ENCODE data around the gene FUT7.

FUT7 gene

DNA sequence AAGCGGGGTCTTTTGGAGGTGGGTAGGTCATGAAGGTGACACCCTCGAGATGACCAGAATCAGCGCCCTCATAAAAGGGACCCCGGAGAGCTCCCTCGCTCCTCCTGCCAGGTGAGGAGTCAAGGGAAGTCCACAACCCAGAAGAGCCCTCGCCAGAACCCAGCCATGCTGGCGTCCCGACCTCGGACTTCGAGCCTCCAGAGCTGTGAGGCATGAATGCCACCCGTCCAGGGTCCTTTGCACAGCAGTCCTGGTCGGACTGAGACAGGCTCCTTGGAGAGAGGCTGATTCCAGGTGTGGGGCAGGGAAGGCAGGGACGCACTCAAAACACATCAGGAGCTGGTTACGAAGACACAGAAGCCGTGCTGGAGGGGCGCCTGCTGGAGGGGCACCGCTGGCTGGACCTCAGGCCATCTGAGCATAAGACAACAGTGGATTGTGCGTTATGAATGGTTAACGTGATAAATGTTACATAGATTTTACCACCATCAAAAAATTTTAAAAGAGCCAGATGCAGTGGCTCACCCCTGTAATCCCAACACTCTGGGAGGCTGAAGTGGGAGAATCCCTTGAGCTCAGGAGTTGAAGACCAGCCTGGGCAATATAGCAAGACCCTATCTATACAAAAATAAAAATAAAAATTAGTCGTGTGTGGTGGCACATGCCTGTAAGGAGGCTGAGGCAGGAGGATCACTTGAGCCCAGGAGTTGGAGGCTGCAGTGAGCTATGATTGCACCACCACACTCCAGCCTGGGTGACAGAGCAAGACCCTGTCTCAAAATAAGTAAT, 29.8 kb downstream of the FUT7 start:
- no peak for DNase-seq (ENCODE audit: low spot score)

DNA sequence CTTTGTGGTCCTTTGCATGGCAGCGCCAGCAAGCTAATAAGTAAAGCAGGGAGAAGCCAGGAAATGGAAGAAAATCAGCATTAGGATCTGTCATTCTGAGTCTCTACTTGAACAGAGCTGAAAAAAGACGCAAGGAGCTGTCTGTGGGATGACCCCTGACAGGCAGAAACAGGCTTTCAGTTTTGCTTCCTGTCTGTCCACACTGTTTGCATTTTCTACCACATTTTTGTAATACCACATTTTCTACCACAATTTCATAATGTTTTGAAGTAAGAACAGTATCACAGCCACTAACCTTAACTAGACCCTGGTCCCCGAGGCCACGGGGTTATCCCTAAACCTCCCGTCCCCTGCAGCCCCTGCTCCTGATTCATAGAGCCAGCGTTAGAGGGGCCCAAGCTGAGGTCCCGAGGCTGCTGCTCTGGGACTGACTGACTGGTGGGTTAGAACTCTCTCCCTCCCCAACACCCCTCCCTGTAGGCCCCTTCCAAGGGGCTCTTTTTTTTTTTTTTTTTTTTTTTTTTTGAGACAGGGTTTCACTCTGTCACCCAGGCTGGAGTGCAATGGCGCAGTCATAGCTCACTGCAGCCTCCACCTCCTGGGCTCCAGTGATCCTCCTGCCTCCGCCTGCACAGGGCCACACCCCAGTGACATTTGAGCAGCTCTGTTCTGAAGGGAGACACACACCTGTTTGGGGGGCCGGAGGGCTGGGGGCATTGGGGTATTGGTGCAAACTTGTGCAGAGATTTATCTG, 31.5 kb downstream of the FUT7 start:
- no peak for DNase-seq (ENCODE audit: low spot score)

DNA sequence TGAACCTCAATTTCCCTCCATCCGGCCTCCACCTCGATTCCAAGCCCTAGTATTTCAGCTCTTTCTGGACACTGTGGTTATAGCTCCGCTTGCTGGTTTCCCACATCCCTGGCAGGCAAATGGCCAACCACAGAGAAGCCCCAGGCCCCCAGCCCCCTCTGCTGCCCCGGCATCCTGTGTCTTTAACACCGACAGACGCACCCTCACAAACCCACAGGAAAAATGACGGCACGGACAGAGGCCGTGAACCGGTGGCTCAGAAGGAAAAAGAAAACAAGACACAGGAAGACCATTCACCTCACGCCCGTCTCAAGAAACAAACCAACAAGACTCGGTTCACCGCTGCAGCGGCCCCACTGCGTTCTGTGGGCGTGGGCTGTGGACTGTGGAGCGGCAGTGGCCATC, 34.1 kb downstream of the FUT7 start:
- no peak for DNase-seq (ENCODE audit: low spot score)

DNA sequence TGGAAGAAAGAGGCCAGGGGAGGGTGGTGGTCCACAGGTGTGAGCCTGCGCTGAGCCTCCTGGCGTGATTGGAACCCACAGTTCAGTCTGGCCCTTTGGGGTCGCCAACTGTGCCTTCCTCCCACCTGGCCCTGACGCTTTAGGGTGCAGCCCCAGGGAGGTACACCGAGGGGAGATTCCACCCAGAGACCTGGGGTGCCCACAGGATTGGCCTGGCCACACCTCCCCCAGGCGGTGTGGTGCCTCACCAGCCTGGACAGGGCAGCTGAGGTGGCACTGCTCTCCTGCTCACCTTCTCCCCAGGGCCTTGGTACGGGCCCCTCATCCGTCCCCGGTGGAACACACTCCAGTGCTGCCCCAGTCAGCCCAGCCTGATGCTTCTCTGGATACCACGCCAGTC, 34.5 kb downstream of the FUT7 start:
- no peak for DNase-seq (ENCODE audit: low spot score)

DNA sequence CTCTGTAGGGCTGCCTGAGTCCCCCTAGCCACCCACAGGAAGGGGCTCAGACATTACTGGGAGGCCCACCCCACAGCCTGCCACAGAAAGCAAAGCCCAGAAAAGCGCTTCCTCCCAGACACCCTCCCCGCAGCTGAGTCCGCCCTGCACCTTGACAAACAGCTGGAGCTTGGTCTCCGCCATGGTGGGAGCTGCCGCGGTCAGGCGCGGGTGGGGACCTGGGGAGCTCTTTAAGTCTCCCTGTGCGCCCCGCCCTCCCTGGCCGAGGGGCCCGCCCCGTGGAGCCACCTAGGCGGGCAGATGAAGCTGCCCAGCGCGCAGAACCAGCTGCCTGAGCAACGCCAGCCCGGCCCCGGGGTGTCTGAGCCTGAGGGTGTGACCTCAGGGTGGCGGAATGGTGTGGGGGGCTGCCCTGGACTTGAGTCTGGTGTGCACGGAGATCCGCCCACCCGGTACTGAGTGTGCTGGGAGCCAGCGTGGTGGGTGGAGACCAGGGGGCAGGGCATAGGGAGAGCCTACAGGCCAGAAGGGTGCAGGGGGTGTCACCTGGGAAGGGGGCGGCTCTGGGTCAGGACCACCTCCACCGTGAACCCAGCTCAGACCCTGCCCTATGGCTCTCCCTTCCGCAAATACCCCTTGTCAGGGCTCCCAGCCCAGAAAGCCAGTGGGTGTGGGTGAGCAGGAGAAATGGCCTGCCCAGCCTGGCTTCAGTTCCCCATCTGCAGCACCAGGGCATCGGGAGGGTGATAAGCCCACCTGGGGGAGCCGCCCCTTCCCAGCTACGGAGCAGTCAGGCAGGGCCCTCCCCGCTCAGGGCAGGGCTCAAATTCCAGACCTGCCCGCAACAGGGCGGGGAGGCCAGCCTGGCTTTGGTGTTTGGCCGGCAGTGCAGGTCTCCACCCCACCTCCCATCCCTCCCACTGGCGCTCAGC, 35.3 kb downstream of the FUT7 start, which contains the start of gene CLIC3:
Gene CLIC3, minus strand, starts transcription at position 208 of the 932 bp plus-strand sequence. Its CDS starts 25 bp downstream, at position 183.
- DNase-seq (ENCODE audit: low spot score) = peak; percentile 64

DNA sequence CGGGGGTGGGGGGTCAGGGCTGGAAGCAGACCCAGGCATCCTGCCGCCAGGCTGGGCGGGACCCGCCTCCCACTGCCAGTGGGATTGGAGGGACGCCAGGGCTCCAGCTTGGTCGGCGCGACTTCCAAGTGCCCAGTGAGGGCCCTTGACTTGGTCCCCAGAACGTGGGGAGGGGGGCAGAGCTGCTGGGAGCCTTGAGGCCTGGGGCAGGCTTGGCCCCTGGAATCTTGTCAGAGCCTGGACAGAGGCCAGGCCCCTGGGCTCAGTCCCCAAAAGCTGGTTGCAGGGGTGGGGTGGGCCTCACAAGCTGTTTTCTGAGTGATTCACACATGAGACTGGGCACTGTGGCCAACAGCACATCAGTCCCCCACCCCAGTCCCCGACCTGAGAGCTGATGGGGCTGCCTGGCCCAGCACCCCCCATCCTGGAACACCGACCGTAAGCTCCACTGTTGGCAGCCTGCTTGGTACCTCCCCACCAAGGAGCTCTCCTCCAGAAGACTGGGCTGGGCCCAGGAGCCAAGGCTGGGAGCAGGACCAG, 36.0 kb downstream of the FUT7 start:
- peak; percentile 13 for DNase-seq (ENCODE audit: low spot score)

DNA sequence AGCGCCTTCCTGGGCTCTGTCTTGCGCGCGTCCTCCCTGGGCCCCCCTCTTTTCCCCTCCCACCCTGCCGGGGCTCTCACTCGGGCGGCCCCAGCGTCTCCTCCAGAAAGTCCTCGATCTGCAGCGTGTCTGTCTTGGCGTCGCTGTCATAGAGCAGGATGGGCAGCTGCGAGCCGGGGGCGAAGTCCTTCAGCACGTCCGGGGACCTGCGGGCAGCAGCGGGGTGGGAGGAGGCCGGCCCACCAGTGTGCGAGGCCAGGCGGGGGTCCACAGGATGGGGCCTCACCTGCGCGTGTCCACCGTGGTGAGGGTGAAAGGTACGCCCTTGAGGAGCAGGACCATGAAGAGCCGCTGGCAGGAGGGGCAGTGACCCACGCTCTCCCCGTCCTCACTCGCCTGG, 36.5 kb downstream of the FUT7 start:
- no peak for DNase-seq (ENCODE audit: low spot score)

DNA sequence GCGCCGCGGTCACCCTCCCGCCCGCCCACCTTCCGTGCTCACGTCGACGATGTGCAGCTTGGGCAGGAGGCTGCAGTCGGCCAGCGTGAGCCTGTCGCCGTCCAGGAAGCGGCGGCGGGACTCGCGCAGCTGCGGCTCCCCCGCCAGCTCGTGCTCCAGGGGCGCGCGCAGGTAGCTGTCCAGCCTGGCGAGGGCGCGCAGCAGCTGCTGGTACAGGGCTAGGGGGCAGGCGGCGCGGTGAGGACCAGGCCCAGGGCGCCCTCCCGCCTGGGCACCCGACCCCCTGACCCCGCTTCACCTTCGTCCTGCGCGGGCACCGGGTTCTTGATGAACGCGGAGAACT, 37.0 kb downstream of the FUT7 start:
- no peak for DNase-seq (ENCODE audit: low spot score)

DNA sequence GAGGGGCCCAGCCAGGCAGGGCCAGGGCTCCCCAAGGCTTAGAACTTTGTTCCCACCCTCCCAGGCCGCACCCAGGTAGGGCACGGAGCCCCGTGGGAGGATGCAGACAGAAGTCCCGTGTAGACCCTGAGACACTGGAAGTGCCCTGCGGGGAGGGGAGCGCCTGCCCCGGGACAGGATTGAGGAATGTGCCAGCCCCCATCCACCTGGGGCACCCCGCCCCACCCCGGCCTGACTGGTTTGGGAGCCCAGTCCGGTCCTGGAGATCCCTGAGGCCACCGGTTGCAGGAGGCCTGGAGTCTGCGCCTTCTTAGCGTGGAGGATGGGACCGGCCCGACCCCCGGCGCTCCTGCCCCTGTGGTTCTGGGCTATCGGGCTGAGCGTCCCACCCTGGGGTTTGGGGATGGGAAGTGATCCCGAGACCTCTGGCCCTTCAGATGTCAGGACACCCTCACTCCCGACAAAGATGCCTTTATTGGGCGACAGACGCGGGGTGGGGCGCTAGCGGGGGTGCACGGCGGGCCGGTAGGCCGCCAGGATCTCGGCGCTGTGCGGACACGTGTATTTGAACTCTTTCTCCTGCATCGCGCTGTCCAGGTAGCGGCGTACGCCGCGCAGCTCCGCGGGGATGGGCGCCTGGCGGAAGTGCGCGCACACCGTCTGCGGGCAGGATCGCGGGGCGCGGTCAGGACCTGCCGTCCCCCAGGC, 37.6 kb downstream of the FUT7 start:
- DNase-seq (ENCODE audit: low spot score) = no peak

DNA sequence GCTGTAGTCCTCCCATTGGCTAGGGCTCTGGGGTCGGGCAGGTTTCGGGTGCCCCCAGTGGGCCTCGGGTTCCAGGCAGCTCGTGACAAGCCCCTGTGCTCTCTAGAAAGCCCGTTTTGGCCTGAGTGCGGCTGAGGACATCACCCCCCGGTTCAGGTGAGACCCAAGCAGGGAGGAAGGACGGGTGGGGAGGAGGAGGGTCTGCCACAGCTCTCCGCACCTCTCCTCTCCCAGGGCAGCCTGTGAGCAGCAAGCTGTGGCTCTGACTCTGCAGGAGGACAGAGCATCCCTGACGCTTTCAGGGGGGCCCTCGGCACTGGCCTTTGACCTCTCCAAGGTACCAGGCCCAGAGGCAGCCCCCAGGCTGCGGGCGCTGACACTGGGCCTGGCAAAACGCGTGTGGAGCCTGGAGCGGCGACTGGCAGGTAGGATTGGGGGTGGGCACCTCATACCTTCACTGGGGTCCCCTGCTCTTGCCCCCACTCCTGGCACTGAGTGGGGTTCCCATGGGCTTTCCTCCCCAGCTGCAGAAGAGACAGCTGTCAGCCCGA, 39.0 kb downstream of the FUT7 start:
- DNase-seq (ENCODE audit: low spot score) = no peak

DNA sequence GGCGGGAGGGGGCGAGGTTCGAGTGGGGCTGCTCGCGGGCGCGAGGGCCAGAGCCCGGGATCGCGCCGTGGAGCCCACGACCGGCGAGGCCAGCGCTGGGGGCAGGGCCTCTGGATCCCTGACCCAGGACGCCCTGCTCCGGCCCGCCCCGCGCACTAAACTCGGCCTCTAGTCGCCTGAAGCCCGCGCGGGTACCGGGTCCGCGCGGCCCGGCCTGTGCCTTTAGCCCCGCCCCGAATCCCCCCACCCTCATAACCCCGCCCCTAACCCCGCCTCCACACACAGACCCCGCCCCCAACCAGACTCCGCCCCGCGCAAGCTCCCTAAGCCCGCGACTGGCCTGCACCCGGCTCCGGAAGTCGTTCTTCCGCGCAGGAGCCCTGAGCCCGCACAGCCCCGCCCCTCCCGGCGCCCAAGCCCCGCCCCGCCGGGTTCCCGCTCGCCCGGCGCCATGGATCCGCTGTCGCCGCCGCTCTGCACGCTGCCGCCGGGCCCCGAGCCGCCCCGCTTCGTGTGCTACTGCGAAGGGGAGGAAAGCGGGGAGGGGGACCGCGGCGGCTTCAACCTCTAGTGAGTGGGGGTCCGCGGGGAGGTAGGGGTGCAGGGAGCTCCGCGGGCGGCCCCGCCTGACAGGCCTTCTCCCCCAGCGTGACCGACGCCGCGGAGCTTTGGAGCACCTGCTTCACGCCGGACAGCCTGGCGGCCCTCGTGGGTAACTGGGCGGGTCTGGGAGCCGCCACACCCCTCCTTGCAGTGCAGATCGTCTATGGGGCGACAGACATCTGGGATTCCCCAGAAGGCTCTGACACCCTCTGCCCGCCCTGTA, 39.7 kb downstream of the FUT7 start, which contains the start of gene PAXX:
Gene PAXX, plus strand, starts transcription at position 430 of the 826 bp plus-strand sequence. Its CDS starts 22 bp downstream, at position 452.
- DNase-seq (ENCODE audit: low spot score) = peak; percentile 92

DNA sequence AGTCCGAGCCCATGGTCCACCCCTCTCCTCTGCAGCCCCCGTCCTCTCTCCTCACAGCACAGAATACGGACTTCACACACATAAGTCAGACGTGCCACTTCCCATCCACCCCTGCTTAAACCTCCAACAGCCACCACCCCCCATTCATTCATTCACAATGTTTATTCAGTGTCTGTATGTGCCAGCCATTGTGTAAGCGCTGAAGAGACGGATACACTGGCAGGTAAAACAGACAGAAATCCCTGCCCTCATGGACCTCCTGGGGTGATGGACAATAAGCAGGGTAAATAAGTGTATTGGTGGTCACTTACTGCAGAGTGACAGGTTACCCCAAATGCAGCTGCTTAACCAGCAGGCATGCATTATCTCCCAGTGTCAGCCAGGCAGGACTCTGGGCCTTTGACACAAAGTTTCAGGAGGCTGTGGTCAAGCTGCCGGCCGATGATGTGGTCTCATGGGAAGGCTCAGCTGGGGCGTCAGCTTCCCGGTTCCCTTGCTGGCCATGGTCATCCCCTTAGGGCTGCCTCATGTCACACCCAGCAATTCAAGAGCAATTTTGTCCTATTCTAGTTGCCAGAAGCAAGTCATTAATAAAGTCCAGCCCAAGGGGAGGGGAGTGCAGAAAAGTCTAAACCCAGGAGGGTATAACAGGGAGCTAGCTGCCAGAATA, 41.5 kb downstream of the FUT7 start:
- no peak for DNase-seq (ENCODE audit: low spot score)

DNA sequence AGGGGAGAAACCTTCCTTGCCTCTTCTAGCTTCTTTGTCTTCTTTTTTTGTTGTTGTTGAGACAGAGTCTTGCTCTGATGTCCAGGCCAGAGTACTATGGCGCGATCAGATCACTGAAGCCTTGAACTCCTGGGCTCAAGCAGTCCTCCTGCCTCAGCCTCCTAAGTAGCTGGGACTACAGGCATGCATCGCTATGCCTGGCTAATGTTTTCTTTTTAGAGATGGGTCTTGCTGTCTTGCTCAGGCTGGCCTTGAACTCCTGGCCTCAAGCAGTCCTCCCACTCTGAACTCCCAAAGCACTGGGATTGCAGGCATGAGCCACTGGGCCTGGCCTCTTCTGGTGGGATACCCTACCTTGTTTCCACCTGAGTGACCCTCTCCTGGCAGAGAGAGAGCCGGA, 43.0 kb downstream of the FUT7 start:
- no peak for DNase-seq (ENCODE audit: low spot score)

DNA sequence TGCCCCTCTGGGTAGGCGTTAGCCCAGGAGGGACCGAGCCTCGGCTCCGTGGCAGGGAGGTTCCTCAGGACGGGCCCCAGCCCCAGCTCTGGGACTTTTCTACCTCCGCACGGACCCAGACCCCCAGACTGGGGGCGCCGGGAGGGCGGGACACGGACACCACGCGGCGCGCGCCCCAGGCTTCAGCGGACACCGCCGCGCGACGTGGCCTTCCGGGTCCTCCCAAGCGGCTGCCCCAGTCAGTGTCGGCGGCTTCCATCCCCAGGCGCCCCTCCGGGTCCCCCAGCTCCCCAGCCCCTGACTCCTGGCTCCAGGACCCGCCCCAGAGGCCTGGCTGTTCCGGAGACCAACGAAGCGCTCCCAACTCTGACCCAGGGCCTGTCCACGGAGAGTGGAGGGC, 46.0 kb downstream of the FUT7 start:
- no peak for DNase-seq (ENCODE audit: low spot score)

DNA sequence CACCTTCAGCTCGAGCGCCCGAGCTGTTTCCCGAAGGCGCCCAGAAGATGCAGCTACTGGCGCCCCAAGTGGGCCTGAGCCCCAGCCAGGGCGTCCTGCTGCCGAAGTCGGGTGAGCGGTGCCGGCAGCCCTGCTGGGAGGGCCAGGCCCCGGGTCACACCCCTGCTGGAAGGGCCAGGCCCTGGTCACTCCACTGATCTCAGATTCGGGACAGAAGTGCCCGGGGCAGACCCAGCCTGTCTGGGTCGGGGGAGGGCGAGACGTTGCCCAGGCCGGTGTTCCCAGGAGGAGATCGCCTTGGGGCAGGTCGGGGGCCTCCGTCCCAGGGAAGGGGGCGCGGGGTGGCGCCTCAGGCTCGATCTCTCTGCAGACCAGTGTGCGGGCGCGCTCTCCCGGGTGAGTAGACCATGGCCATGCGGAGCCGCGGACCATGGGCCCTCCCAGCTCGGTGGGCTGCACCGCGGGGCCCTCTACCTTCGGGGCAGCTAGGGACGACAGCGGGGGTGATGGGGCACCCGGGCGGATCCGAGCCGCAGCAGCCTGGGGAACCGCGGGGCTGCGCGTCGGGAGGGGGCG, 46.8 kb downstream of the FUT7 start:
- no peak for DNase-seq (ENCODE audit: low spot score)

DNA sequence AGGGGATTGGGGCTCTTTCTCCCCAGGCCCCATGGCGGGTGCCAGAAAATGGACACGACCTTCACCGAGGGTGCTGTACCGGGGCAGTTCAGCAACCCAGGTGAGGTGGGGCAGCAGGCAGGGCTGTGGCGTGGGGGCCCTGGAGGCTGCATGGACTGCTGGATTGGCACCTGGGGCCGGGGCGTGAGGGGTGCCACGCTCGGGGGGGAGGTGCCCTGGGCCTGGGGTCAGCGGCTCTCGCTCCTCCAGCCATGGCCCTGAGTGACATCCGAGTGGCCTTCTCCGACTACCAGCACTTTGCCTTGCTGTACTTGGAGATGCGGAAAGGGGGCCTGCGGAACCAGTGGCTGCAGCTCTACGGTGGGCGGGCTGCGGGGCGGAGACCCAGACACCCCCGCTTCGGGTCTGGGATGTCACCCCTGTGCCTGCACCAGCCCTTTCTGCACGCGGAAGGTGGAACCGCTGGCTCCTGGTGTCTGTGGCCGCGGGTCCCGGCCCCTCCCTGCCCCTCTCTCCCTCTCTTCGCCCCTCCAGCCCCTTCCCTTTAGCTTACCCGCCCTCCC, 47.3 kb downstream of the FUT7 start:
- DNase-seq (ENCODE audit: low spot score) = no peak

DNA sequence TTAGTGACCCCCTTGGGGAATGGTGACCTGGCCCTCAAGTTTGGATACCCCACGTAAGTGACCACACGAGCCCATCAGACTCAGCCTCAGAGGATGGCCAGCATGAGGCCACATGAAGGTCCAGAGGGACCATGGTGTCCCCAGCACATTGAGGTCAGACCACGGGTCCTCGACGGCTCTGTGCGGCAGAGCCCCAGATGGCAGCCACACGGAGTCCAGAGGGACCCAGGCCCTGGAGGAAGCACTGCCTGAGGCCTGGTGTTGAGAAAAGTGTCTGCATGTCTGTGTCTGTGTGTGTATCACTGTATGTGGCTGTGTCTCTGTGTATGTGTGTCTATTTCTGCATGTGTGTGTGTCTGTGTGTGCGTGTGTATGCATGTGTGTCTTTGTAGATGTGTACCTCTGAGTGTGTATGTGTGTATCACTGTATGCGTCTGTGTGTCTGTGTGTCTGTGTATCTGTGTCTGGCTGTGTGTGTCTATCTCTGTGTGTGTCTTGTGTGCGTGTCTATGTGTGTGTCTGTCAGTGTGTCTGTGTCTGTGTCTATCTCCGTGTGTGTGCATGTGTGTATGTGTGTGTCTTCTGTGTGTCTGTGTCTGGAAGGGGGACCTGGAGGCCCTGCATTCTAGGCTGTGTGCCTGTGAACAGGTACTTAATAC, 48.1 kb downstream of the FUT7 start:
- no peak for DNase-seq (ENCODE audit: low spot score)

DNA sequence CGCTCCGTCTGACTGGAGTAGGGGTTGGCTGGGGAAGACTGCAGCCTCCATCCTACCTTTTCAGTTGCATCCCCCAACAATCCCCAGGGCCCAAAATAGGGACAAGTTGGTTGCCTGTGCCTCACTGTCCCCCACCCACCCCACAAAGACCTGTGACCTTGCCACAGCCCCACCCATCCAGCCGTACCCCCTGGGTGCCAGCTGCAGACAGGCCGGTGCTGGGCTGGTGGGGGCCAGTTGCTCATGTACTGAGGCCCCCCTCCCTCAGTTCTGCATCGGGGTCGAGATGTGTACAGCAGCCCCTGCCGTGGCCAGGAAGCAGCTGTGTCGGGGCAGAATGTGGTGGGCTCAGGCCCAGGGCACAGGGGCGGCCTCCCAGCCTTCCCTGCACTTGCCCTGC, 48.7 kb downstream of the FUT7 start:
- DNase-seq (ENCODE audit: low spot score) = no peak
